ENCODE measurements around the gene GRB2.

Gene GRB2

DNA sequence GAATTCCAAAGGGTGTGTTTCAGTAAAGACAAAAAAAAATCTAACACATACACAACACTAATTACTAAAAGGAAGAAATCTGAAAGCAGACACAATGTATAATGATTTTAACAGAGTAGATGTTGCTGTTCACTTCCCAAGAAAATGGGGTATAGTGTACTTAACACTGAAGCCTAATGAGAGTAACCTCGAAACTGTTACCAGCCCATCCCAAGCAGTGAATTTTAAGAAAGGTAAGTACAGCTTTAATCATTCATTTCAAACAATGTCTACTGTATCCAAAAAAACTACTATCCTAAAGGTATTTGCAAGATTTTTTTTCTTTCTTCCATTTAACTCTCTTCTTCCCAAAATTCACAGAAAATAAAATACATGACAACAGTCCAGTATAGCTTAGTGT lies 8.3 kb downstream of the GRB2 start:
- Histone ChIP-seq H3K4me3 (ENCODE audit: insufficient read depth, low read length, poor library complexity, severe bottlenecking) (no peak overlapping the region), H3K79me2 (ENCODE audit: insufficient read depth, low read length) (peaks cover 100% of the 10 kb centered on the region), H3K36me3 (ENCODE audit: low read length) (peaks cover 12% of the 10 kb centered on the region), H3F3A (ENCODE audit: insufficient read depth) (peaks cover 35% of the 10 kb centered on the region), H3K4me2 (ENCODE audit: low read depth, low read length, poor library complexity, severe bottlenecking) (peak overlapping the region; percentile 91), H2AFZ (ENCODE audit: low read depth, low read length, severe bottlenecking) (no peak overlapping the region), H4K20me1 (ENCODE audit: low read depth, low read length) (peaks cover 41% of the 10 kb centered on the region), H3K27ac (ENCODE audit: low read depth, low read length) (peak overlapping the region; percentile 46), H3K9ac (ENCODE audit: low read length) (peak overlapping the region; percentile 62; the same call in 1 of the 2 replicates), H3K27me3 (ENCODE audit: low read length) (no peaks in the 10 kb centered on the region), H3K9me2 (replicated peaks; ENCODE audit: insufficient read depth, low read length) (no peaks in the 10 kb centered on the region), H3K9me3 (ENCODE audit: insufficient read depth, low read length) (no peaks in the 10 kb centered on the region)
- no peak for TF ChIP-seq EZH2phosphoT487 (conservative IDR thresholded peaks at IDR 0.05; ENCODE audit: low read length)
- TF ChIP-seq CTCF (IDR thresholded peaks at IDR 0.05; ENCODE audit: insufficient read depth, low read length, poor library complexity, severe bottlenecking) = no peak

DNA sequence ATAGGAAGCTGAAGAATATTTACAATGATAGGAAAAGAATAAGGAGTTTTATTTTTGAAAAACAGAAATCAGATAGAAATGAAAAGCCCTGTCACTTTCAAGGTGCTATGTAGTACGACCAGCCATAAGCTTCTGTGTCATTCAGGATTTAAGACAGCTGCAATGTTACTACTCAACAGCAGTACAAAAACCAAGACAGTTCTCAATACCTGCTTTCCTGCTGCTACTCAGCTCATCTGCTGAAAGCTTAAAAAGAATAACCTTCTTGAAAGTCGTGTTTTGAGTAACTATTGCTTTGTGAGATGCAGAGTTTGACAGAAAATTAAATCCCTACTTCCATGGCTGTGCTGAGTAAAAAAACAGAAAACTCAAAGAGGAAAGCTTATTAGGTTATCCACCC lies 8.7 kb downstream of the GRB2 start:
- H3K9me2 ChIP-seq (replicated peaks; ENCODE audit: insufficient read depth, low read length) = no peaks in the 10 kb centered on the region
- no peak overlapping the region for H2AFZ ChIP-seq (ENCODE audit: low read depth, low read length, severe bottlenecking)
- peak overlapping the region; percentile 91 for H3K4me2 ChIP-seq (ENCODE audit: low read depth, low read length, poor library complexity, severe bottlenecking)
- peak overlapping the region; percentile 62 for H3K9ac ChIP-seq (ENCODE audit: low read length)
- H3K9me3 ChIP-seq (ENCODE audit: insufficient read depth, low read length) = no peaks in the 10 kb centered on the region
- H3K4me3 ChIP-seq (ENCODE audit: insufficient read depth, low read length, poor library complexity, severe bottlenecking) = no peak overlapping the region
- H3F3A ChIP-seq (ENCODE audit: insufficient read depth) = peaks cover 35% of the 10 kb centered on the region
- no peaks in the 10 kb centered on the region for H3K27me3 ChIP-seq (ENCODE audit: low read length)
- peaks cover 16% of the 10 kb centered on the region for H3K36me3 ChIP-seq (ENCODE audit: low read length)
- peaks cover 41% of the 10 kb centered on the region for H4K20me1 ChIP-seq (ENCODE audit: low read depth, low read length)
- peak overlapping the region; percentile 46 for H3K27ac ChIP-seq (ENCODE audit: low read depth, low read length)
- TF ChIP-seq EZH2phosphoT487 (conservative IDR thresholded peaks at IDR 0.05; ENCODE audit: low read length) = no peak
- TF ChIP-seq CTCF (IDR thresholded peaks at IDR 0.05; ENCODE audit: insufficient read depth, low read length, poor library complexity, severe bottlenecking) = no peak
- H3K79me2 ChIP-seq (ENCODE audit: insufficient read depth, low read length) = peaks cover 100% of the 10 kb centered on the region

GRCh38 chr17:75396025-75396424 lies 9.5 kb downstream of the GRB2 start:
- H3K36me3 ChIP-seq (ENCODE audit: low read length) = peaks cover 20% of the 10 kb centered on the region
- peak overlapping the region; percentile 91 for H3K4me2 ChIP-seq (ENCODE audit: low read depth, low read length, poor library complexity, severe bottlenecking)
- no peaks in the 10 kb centered on the region for H3K9me3 ChIP-seq (ENCODE audit: insufficient read depth, low read length)
- H3K27me3 ChIP-seq (ENCODE audit: low read length) = no peaks in the 10 kb centered on the region
- peaks cover 35% of the 10 kb centered on the region for H3F3A ChIP-seq (ENCODE audit: insufficient read depth)
- TF ChIP-seq EZH2phosphoT487 (conservative IDR thresholded peaks at IDR 0.05; ENCODE audit: low read length) = no peak
- no peak for TF ChIP-seq CTCF (IDR thresholded peaks at IDR 0.05; ENCODE audit: insufficient read depth, low read length, poor library complexity, severe bottlenecking)
- no peak overlapping the region for H2AFZ ChIP-seq (ENCODE audit: low read depth, low read length, severe bottlenecking)
- H3K27ac ChIP-seq (ENCODE audit: low read depth, low read length) = peak overlapping the region; percentile 46
- H3K9me2 ChIP-seq (replicated peaks; ENCODE audit: insufficient read depth, low read length) = no peaks in the 10 kb centered on the region
- peak overlapping the region; percentile 62 for H3K9ac ChIP-seq (ENCODE audit: low read length)
- H3K4me3 ChIP-seq (ENCODE audit: insufficient read depth, low read length, poor library complexity, severe bottlenecking) = peak overlapping the region; percentile 78
- peaks cover 100% of the 10 kb centered on the region for H3K79me2 ChIP-seq (ENCODE audit: insufficient read depth, low read length)
- peaks cover 39% of the 10 kb centered on the region for H4K20me1 ChIP-seq (ENCODE audit: low read depth, low read length)

All from SU-DHL-6 (cell line).